Peyer's patch (tissue), 4 donors: Measurements from ENCODE around the gene OR5K2.

Experiments
- POLR2A ChIP-seq, 2 donors: fragments of 450-650 bp; IDR thresholded peaks; one replicate each; pipeline ENCODE4 v1.5.1; 2017; ENCODE audit warnings: antibody characterized with exemption in 2 of 2, mild to moderate bottlenecking in 2 of 2, moderate library complexity in 2 of 2
- TF ChIP-seq, protein P1 (sequence below), 6 experiments: fragments of 450-650 bp in 4 of 6; fragments of 200-600 bp in 2 of 6; sonication (generic) in 1 of 6; IDR thresholded peaks; one replicate each; pipeline ENCODE4 v1.5.1; 2017 to 2019; ENCODE audit warnings: antibody characterized with exemption in 6 of 6, mild to moderate bottlenecking in 3 of 6, moderate library complexity in 1 of 6

DNA sequence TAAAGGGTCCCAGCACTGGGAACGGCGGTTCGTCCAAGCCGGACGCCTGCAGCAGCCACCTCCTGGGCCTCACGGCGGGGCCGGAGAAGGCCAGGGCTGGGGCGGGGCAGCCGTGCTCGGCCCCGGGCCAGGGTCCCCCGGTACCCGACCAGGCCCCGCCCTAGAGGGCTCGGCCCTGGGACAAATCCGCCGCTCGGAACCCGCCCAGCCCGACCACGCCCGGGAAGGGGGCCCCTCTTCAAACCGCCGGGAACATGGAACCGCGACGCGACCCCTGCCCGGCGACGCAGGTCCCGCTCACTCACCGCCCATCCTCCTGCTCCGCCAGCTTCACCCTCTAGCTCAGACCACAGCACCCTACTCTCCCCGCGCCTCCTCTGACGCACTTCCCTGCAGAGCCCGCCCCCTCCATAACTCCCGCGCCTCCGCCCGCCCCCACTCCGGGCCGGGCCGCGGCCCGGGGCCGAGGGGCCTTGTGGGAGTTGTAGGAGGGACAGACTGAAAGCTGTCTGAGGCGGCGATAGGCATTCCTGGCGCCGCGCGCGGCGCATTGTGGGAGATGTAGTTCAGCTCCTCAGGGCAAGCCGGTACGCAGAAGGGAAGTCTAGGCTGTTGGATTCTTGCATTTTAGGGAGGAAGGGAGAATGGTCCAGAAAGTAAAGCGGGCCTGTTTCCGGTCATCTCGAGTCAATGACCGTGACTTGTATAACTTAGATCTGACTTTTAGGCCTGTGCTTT is 25.2 kb downstream of the OR5K2 start, which contains the start of gene CLDND1:
- TF ChIP-seq, protein P1, sequence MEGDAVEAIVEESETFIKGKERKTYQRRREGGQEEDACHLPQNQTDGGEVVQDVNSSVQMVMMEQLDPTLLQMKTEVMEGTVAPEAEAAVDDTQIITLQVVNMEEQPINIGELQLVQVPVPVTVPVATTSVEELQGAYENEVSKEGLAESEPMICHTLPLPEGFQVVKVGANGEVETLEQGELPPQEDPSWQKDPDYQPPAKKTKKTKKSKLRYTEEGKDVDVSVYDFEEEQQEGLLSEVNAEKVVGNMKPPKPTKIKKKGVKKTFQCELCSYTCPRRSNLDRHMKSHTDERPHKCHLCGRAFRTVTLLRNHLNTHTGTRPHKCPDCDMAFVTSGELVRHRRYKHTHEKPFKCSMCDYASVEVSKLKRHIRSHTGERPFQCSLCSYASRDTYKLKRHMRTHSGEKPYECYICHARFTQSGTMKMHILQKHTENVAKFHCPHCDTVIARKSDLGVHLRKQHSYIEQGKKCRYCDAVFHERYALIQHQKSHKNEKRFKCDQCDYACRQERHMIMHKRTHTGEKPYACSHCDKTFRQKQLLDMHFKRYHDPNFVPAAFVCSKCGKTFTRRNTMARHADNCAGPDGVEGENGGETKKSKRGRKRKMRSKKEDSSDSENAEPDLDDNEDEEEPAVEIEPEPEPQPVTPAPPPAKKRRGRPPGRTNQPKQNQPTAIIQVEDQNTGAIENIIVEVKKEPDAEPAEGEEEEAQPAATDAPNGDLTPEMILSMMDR (IDR thresholded peaks at IDR 0.05): no peak
- peak; percentile 89 to 94 for TF ChIP-seq POLR2A (IDR thresholded peaks at IDR 0.05)
